Peyer's patch (tissue), 4 donors: Measurements from ENCODE around the gene RUNX1.

Experiments used
- POLR2A ChIP-seq, 2 donors: fragments of 450-650 bp; IDR thresholded peaks; one replicate each; pipeline ENCODE4 v1.5.1; 2017; ENCODE audit warnings: antibody characterized with exemption in 2 of 2, mild to moderate bottlenecking in 2 of 2, moderate library complexity in 2 of 2
- TF ChIP-seq, protein P1 (sequence below), 6 experiments: fragments of 450-650 bp in 4 of 6; fragments of 200-600 bp in 2 of 6; sonication (generic) in 1 of 6; IDR thresholded peaks; one replicate each; pipeline ENCODE4 v1.5.1; 2017 to 2019; ENCODE audit warnings: antibody characterized with exemption in 6 of 6, mild to moderate bottlenecking in 3 of 6, moderate library complexity in 1 of 6

- TF ChIP-seq, protein P1, sequence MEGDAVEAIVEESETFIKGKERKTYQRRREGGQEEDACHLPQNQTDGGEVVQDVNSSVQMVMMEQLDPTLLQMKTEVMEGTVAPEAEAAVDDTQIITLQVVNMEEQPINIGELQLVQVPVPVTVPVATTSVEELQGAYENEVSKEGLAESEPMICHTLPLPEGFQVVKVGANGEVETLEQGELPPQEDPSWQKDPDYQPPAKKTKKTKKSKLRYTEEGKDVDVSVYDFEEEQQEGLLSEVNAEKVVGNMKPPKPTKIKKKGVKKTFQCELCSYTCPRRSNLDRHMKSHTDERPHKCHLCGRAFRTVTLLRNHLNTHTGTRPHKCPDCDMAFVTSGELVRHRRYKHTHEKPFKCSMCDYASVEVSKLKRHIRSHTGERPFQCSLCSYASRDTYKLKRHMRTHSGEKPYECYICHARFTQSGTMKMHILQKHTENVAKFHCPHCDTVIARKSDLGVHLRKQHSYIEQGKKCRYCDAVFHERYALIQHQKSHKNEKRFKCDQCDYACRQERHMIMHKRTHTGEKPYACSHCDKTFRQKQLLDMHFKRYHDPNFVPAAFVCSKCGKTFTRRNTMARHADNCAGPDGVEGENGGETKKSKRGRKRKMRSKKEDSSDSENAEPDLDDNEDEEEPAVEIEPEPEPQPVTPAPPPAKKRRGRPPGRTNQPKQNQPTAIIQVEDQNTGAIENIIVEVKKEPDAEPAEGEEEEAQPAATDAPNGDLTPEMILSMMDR (IDR thresholded peaks at IDR 0.05) = no peak
- no peak for TF ChIP-seq POLR2A (IDR thresholded peaks at IDR 0.05)
Observed at GRCh38 chr21:34988625-34989024, 60.5 kb downstream of the RUNX1 start.
